CD14-positive monocyte (primary cell): ENCODE data around the gene SEMA7A. TPM values are rescaled to one million over a fixed set of nuclear protein-coding genes. Genes with fewer than 3 reads are reported as not detected.

Experiments
- DNase-seq, 3 donors: peaks; one replicate each; pipeline ENCODE4 v3.0.0-alpha.2; 2011 to 2022
- H2AFZ ChIP-seq: 2 replicates; pipeline ENCODE4 v1.6.0; 2012; ENCODE audit warnings: mild to moderate bottlenecking, low read depth, low read length, inconsistent platforms; ENCODE audit not compliant: insufficient read depth, poor library complexity, severe bottlenecking
- H3K27ac ChIP-seq, 2 donors: 1 replicate in 1 of 2; 2 replicates in 1 of 2; pipeline ENCODE4 v1.5.1; 2012 to 2013; ENCODE audit warnings: low read length in 2 of 2, control low read depth in 1 of 2, inconsistent platforms in 1 of 2, low read depth in 1 of 2, mild to moderate bottlenecking in 1 of 2
- H3K27me3 ChIP-seq, 2 donors: one replicate each; pipeline versions ENCODE4 v1.6.0 to v1.6.1; 2011 to 2013; ENCODE audit warnings: low read length in 2 of 2; ENCODE audit not compliant: control insufficient read depth in 2 of 2, insufficient read depth in 2 of 2
- H3K36me3 ChIP-seq, 2 donors: replicated peaks in 1 of 2; 1 replicate in 1 of 2; 2 replicates in 1 of 2; pipeline versions ENCODE4 v1.5.1 to v1.6.1; 2012 to 2013; ENCODE audit warnings: low read length in 2 of 2, control low read depth in 1 of 2, inconsistent platforms in 1 of 2, mild to moderate bottlenecking in 1 of 2; ENCODE audit not compliant: insufficient read depth in 2 of 2, control insufficient read depth in 1 of 2
- H3K4me1 ChIP-seq, 2 donors: 1 replicate in 1 of 2; 2 replicates in 1 of 2; pipeline versions ENCODE4 v1.5.1 to v1.6.1; 2012 to 2013; ENCODE audit warnings: low read length in 2 of 2, control low read depth in 1 of 2, inconsistent platforms in 1 of 2, mild to moderate bottlenecking in 1 of 2, moderate library complexity in 1 of 2; ENCODE audit not compliant: insufficient read depth in 2 of 2, control insufficient read depth in 1 of 2
- H3K4me2 ChIP-seq: replicated peaks from 2 replicates; pipeline ENCODE3; 2012; ENCODE audit warnings: low read length, moderate library complexity, mild to moderate bottlenecking; ENCODE audit not compliant: poor library complexity, severe bottlenecking; ENCODE audit errors: extremely low read depth
- H3K4me3 ChIP-seq, 3 experiments: fragments of 200-600 bp in 1 of 3; sonication (generic) in 1 of 3; replicated peaks in 1 of 3; 1 replicate in 2 of 3; 2 replicates in 1 of 3; pipeline ENCODE4 v1.5.1; 2011 to 2013; ENCODE audit warnings: low read length in 3 of 3, mild to moderate bottlenecking in 3 of 3, control low read depth in 2 of 3, low read depth in 2 of 3, inconsistent platforms in 1 of 3, moderate library complexity in 1 of 3
- H3K79me2 ChIP-seq: 2 replicates; pipeline ENCODE4 v1.6.0; 2012; ENCODE audit warnings: mild to moderate bottlenecking, control low read depth, inconsistent platforms, low read length, moderate library complexity; ENCODE audit not compliant: insufficient read depth
- H3K9ac ChIP-seq: 2 replicates; pipeline ENCODE4 v1.6.0; 2017; ENCODE audit warnings: low read length, mild to moderate bottlenecking; ENCODE audit not compliant: insufficient read depth, poor library complexity, severe bottlenecking
- H3K9me3 ChIP-seq, 2 donors: replicated peaks in 1 of 2; 1 replicate in 1 of 2; 2 replicates in 1 of 2; pipeline versions ENCODE4 v1.5.1 to v1.6.1; 2012 to 2013; ENCODE audit warnings: low read length in 2 of 2, control low read depth in 1 of 2; ENCODE audit not compliant: control insufficient read depth in 1 of 2, insufficient read depth in 1 of 2
- H4K20me1 ChIP-seq: 2 replicates; pipeline ENCODE4 v1.6.0; 2012; ENCODE audit warnings: mild to moderate bottlenecking, low read length, control low read depth, moderate library complexity; ENCODE audit not compliant: insufficient read depth
- H3K27ac Mint-ChIP-seq, 7 donors: one replicate each; pipeline ENCODE4 v1.8.0; 2020; ENCODE audit warnings: mild to moderate bottlenecking in 7 of 7, mixed read lengths in 7 of 7, moderate library complexity in 6 of 7, inconsistent platforms in 2 of 7
- H3K27me3 Mint-ChIP-seq, 3 donors: one replicate each; pipeline ENCODE4 v1.8.0; 2021 to 2022; ENCODE audit warnings: low read depth in 3 of 3, mild to moderate bottlenecking in 3 of 3, mixed read lengths in 3 of 3, moderate library complexity in 3 of 3, inconsistent platforms in 1 of 3
- H3K36me3 Mint-ChIP-seq, 2 donors: one replicate each; pipeline ENCODE4 v1.8.0; 2020; ENCODE audit warnings: mixed read lengths in 2 of 2, inconsistent platforms in 1 of 2, mild to moderate bottlenecking in 1 of 2
- H3K4me1 Mint-ChIP-seq: one replicate; pipeline ENCODE4 v1.8.0; 2020; ENCODE audit warnings: mild to moderate bottlenecking, mixed read lengths
- H3K4me3 Mint-ChIP-seq, 2 donors: one replicate each; pipeline ENCODE4 v1.8.0; 2020; ENCODE audit warnings: mild to moderate bottlenecking in 2 of 2, mixed read lengths in 2 of 2, moderate library complexity in 1 of 2
- H3K9me3 Mint-ChIP-seq, 7 donors: one replicate each; pipeline ENCODE4 v1.8.0; 2020 to 2022; ENCODE audit warnings: mixed read lengths in 7 of 7, mild to moderate bottlenecking in 6 of 7, moderate library complexity in 6 of 7, inconsistent platforms in 2 of 7
- CTCF ChIP-seq: fragments of 200-600 bp; IDR thresholded peaks from one replicate; pipeline ENCODE4 v1.8.0; 2022; ENCODE audit warnings: antibody characterized with exemption, mild to moderate bottlenecking
- WGBS: methylation state at CpG from one replicate; pipeline ENCODE4 v1.1.5; 2013; ENCODE audit warnings: missing lambda C conversion rate; ENCODE audit not compliant: insufficient coverage; 5-methylcytosine and 5-hydroxymethylcytosine counted together
- intact Hi-C, 2 donors: fragments of 100-400 bp; cut with micrococcal nuclease; formaldehyde crosslinking; loops; one replicate each; pipeline versions ENCODE4 v1.15.0 to v1.15.1; 2023
- polyA plus RNA-seq, 3 donors: library from polyadenylated mRNA; depleted of rRNA in 1 of 3; unstranded in 2 of 3; stranded (reverse) in 1 of 3; fragments of 300-500 nt in 2 of 3; fragments of >200 nt in 1 of 3; fragmentation: Illumina TruSeq in 2 of 3; gene quantifications; 1 replicate in 2 of 3; 2 replicates in 1 of 3; pipeline ENCODE4 v1.2.3, GENCODE V29; 2012 to 2021

Gene SEMA7A
- polyA plus RNA-seq, 3 donors: 0.04 to 4.8 (median 0.15) TPM

- no peak overlapping the region for H3K9ac ChIP-seq
- H3K4me3 Mint-ChIP-seq: no peak overlapping the region
- no peak overlapping the region for H3K4me3 ChIP-seq
- H4K20me1 ChIP-seq: no peaks in the 10 kb centered on the region
- H3K79me2 ChIP-seq: no peaks in the 10 kb centered on the region
- no peak for DNase-seq
- H3K27me3 ChIP-seq: no peaks in the 10 kb centered on the region
- peaks cover 0 to 2% (median 2%) of the 10 kb centered on the region in 3 donors for H3K27me3 Mint-ChIP-seq
- H3K9me3 Mint-ChIP-seq: no peaks in the 10 kb centered on the region
- TF ChIP-seq CTCF: no peak
- H3K36me3 ChIP-seq: no peaks in the 10 kb centered on the region
- peaks cover 16% of the 10 kb centered on the region for H3K4me1 Mint-ChIP-seq
- 96% methylated on average over 6 of the region's 13 CpGs for WGBS
- no peak overlapping the region for H2AFZ ChIP-seq
- H3K36me3 Mint-ChIP-seq: peaks cover 0 to 7% of the 10 kb centered on the region in 2 donors
- intact Hi-C loops: no loop called here
- peaks cover 7 to 11% of the 10 kb centered on the region in 2 donors for H3K4me1 ChIP-seq
- H3K4me2 ChIP-seq: no peak overlapping the region
- H3K27ac ChIP-seq: no peak overlapping the region
- peak overlapping the region in 1 of 7 donors; percentile 68 for H3K27ac Mint-ChIP-seq
- no peaks in the 10 kb centered on the region for H3K9me3 ChIP-seq
Observed at GRCh38 chr15:74417225-74417624, 16.5 kb downstream of the SEMA7A start.

GRCh38 chr15:74415966-74416916, 17.5 kb downstream of the SEMA7A start:
- H3K27me3 Mint-ChIP-seq: peaks cover 0 to 2% (median 2%) of the 10 kb centered on the region in 3 donors
- H2AFZ ChIP-seq: no peak overlapping the region
- intact Hi-C loops: no loop called here
- no peaks in the 10 kb centered on the region for H3K27me3 ChIP-seq
- H3K4me3 Mint-ChIP-seq: no peak overlapping the region
- no peaks in the 10 kb centered on the region for H3K36me3 ChIP-seq
- no peaks in the 10 kb centered on the region for H3K9me3 ChIP-seq
- 95% methylated on average over 17 of the region's 19 CpGs for WGBS
- H3K9me3 Mint-ChIP-seq: no peaks in the 10 kb centered on the region
- H3K79me2 ChIP-seq: no peaks in the 10 kb centered on the region
- no peak overlapping the region for H3K27ac ChIP-seq
- no peak for DNase-seq
- no peaks in the 10 kb centered on the region for H4K20me1 ChIP-seq
- peaks cover 7 to 11% of the 10 kb centered on the region in 2 donors for H3K4me1 ChIP-seq
- H3K36me3 Mint-ChIP-seq: peaks cover 0 to 7% of the 10 kb centered on the region in 2 donors
- H3K4me3 ChIP-seq: no peak overlapping the region
- no peak overlapping the region for H3K9ac ChIP-seq
- TF ChIP-seq CTCF: no peak
- H3K4me1 Mint-ChIP-seq: peaks cover 16% of the 10 kb centered on the region
- no peak overlapping the region for H3K27ac Mint-ChIP-seq
- no peak overlapping the region for H3K4me2 ChIP-seq
